ENCODE data around the gene WRNIP1.
A peak's percentile ranks its signal among the peaks of the same experiment; 100 is the strongest.

Gene WRNIP1

GRCh38 chr6:2740581-2740980, 24.6 kb upstream of the WRNIP1 start:
- no peak for DNase-seq (ENCODE audit: low read depth)
- no peak for TF ChIP-seq CTCF (conservative IDR thresholded peaks at IDR 0.05; ENCODE audit: low read depth, low read length)
- no peak overlapping the region for H3K4me3 ChIP-seq (ENCODE audit: low read length)

GRCh38 chr6:2741756-2742155, 23.4 kb upstream of the WRNIP1 start:
- no peak overlapping the region for H3K4me3 ChIP-seq (ENCODE audit: low read length)
- no peak for DNase-seq (ENCODE audit: low read depth)
- TF ChIP-seq CTCF (conservative IDR thresholded peaks at IDR 0.05; ENCODE audit: low read depth, low read length) = no peak

GRCh38 chr6:2743280-2744208, 21.6 kb upstream of the WRNIP1 start:
- TF ChIP-seq CTCF (conservative IDR thresholded peaks at IDR 0.05; ENCODE audit: low read depth, low read length) = no peak
- H3K4me3 ChIP-seq (ENCODE audit: low read length) = no peak overlapping the region
- DNase-seq (ENCODE audit: low read depth) = no peak

GRCh38 chr6:2744209-2744771, 20.9 kb upstream of the WRNIP1 start:
- H3K4me3 ChIP-seq (ENCODE audit: low read length) = no peak overlapping the region
- TF ChIP-seq CTCF (conservative IDR thresholded peaks at IDR 0.05; ENCODE audit: low read depth, low read length) = peak; percentile 31
- no peak for DNase-seq (ENCODE audit: low read depth)

GRCh38 chr6:2744778-2745177, 20.4 kb upstream of the WRNIP1 start:
- no peak for TF ChIP-seq CTCF (conservative IDR thresholded peaks at IDR 0.05; ENCODE audit: low read depth, low read length)
- no peak for DNase-seq (ENCODE audit: low read depth)
- H3K4me3 ChIP-seq (ENCODE audit: low read length) = no peak overlapping the region

- DNase-seq (ENCODE audit: low read depth) = no peak
- no peak for TF ChIP-seq CTCF (conservative IDR thresholded peaks at IDR 0.05; ENCODE audit: low read depth, low read length)
Measured at GRCh38 chr6:2745246-2745645, 19.9 kb upstream of the WRNIP1 start.

More at GRCh38 chr6:2745246-2745645, 19.9 kb upstream of the WRNIP1 start:
- H3K4me3 ChIP-seq (ENCODE audit: low read length) = no peak overlapping the region

Measured in retinal pigment epithelial cell (primary cell).